Mammary epithelial cell (primary cell): ENCODE measurements around the gene C15orf61.

ENCODE experiments used
- EZH2 ChIP-seq: IDR thresholded peaks from 2 replicates; pipeline ENCODE4 v1.6.1; 2012; ENCODE audit warnings: low read length, inconsistent platforms, borderline replicate concordance
- TF ChIP-seq, protein P1 (sequence below), 2 donors: IDR thresholded peaks in 1 of 2; conservative IDR thresholded peaks in 1 of 2; 2 replicates each; pipeline ENCODE4 v1.5.1; 2011 to 2012; ENCODE audit warnings: inconsistent platforms in 2 of 2, low read length in 2 of 2, mild to moderate bottlenecking in 2 of 2, control low read depth in 1 of 2, low read depth in 1 of 2; ENCODE audit not compliant: insufficient read depth in 1 of 2; ENCODE audit errors: extremely low read depth in 1 of 2

DNA sequence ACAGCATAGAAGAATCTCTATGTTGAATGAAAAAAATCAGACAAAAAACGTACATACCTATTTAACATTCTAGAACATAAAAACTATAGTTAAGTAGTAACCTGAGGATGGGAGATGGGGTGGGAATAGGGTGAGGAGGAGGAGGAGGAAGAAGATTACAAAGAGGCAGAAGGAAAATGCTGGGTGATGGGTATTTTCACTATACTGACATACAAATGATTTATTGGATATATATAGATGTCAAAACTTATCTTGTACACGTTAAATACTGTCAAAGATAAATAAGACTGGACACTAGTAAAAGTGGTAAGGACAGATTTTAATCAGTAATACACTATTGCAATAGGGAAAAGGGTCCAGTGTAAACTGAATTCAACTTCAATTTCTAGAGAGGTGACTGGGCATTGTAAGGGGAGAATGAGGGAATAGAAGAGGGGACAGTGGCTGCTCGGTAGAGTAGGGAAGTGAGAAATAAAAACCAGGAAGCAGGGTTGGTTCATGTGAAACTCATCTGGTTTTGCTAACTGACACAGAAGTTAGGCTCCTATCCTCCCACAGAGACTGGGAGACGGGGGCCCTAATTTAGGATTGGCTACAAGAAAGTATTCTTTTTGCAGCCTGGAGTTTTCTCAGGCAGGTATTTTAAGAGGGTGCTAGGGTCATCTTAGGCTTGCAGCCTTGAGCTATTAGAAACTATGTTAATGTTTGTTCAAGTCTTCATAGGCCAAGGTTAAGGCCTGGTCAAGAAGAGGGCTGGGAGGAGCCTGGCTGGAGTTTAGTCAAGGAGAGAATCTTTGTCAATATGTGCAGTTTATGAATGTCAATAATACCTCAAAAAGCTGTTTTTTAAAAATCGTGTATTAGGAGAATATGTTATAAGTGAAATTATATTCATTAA is 15.0 kb upstream of the C15orf61 start:
- no peak for TF ChIP-seq EZH2
- TF ChIP-seq, protein P1, sequence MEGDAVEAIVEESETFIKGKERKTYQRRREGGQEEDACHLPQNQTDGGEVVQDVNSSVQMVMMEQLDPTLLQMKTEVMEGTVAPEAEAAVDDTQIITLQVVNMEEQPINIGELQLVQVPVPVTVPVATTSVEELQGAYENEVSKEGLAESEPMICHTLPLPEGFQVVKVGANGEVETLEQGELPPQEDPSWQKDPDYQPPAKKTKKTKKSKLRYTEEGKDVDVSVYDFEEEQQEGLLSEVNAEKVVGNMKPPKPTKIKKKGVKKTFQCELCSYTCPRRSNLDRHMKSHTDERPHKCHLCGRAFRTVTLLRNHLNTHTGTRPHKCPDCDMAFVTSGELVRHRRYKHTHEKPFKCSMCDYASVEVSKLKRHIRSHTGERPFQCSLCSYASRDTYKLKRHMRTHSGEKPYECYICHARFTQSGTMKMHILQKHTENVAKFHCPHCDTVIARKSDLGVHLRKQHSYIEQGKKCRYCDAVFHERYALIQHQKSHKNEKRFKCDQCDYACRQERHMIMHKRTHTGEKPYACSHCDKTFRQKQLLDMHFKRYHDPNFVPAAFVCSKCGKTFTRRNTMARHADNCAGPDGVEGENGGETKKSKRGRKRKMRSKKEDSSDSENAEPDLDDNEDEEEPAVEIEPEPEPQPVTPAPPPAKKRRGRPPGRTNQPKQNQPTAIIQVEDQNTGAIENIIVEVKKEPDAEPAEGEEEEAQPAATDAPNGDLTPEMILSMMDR (conservative IDR thresholded peaks at IDR 0.05 in 1 of 2, IDR thresholded peaks at IDR 0.05 in 1 of 2; ENCODE audit: extremely low read depth in 1 of 2, insufficient read depth in 1 of 2, low read depth in 1 of 2, low read length in 2 of 2), result no peak
